MCF 10A (cell line): ENCODE measurements around the gene RBL1. TPM values are rescaled to one million over a fixed set of nuclear protein-coding genes. Genes with fewer than 3 reads are reported as not detected.
"Not testable (repeated sequence)": the region's sequence is repeated elsewhere in the genome, so short reads cannot be mapped to it uniquely, and the experiment has no call there.

Source experiments
- BruUV-seq: library from RNA; stranded (reverse); fragments of 400-500 nt; replicated peaks from 2 replicates; lab custom pipeline; 2021; lab: Mats Ljungman, UMichigan
- CTCF ChIA-PET: fragments of 300-600 bp; sonication (Branson Sonifier 250); formaldehyde crosslinking; extraction: SDS; loops from one replicate; lab custom pipeline; 2021; ENCODE audit warnings: antibody characterized with exemption, inconsistent platforms; lab: Yijun Ruan, JAX
- POLR2A ChIA-PET: fragments of 300-600, 350-650 bp; sonication (Branson Sonifier 250); formaldehyde crosslinking; extraction: SDS; loops from one replicate; lab custom pipeline; 2020; ENCODE audit warnings: antibody characterized with exemption, inconsistent platforms; lab: Yijun Ruan, JAX
- DNase-seq: peaks from one replicate; pipeline ENCODE4 v3.0.0-alpha.2; 2018; ENCODE audit not compliant: unreplicated experiment
- H3K27ac Mint-ChIP-seq: one replicate; pipeline ENCODE4 v1.8.0; 2022; ENCODE audit warnings: mild to moderate bottlenecking, low read depth, mixed read lengths; ENCODE audit not compliant: unreplicated experiment
- H3K27me3 Mint-ChIP-seq: one replicate; pipeline ENCODE4 v1.8.0; 2022; ENCODE audit warnings: mixed read lengths; ENCODE audit not compliant: insufficient read depth, unreplicated experiment
- H3K36me3 Mint-ChIP-seq: one replicate; pipeline ENCODE4 v1.8.0; 2022; ENCODE audit warnings: mild to moderate bottlenecking, moderate library complexity, mixed read lengths; ENCODE audit not compliant: insufficient read depth, unreplicated experiment
- H3K4me1 Mint-ChIP-seq: one replicate; pipeline ENCODE4 v1.8.0; 2022; ENCODE audit warnings: mixed read lengths; ENCODE audit not compliant: insufficient read depth, unreplicated experiment
- H3K4me3 Mint-ChIP-seq: one replicate; pipeline ENCODE4 v1.8.0; 2022; ENCODE audit warnings: mild to moderate bottlenecking, moderate library complexity, mixed read lengths; ENCODE audit not compliant: unreplicated experiment
- H3K9me3 Mint-ChIP-seq: one replicate; pipeline ENCODE4 v1.8.0; 2022; ENCODE audit warnings: mixed read lengths; ENCODE audit not compliant: unreplicated experiment
- CTCF ChIP-seq: fragments of 200-600 bp; IDR thresholded peaks from one replicate; pipeline ENCODE4 v1.8.0; 2022; ENCODE audit warnings: antibody characterized with exemption, mild to moderate bottlenecking; ENCODE audit not compliant: unreplicated experiment
- intact Hi-C: fragments of 100-400 bp; cut with micrococcal nuclease; formaldehyde crosslinking; loops from 2 replicates; pipeline ENCODE4 v1.14.1; 2022
- total RNA-seq: library from RNA; stranded (reverse); gene quantifications from 2 replicates; pipeline ENCODE4 v1.2.3, GENCODE V29; 2022

RBL1 gene
- total RNA-seq, 1 experiment from 2014 or later = 9.2 TPM

GRCh38 chr20:36997121-36997520 lies 98.7 kb downstream of the RBL1 start:
- Mint-ChIP-seq H3K27ac (no peak overlapping the region), H3K4me3 (no peak overlapping the region), H3K27me3 (no peaks in the 10 kb centered on the region), H3K9me3 (peaks cover 8% of the 10 kb centered on the region), H3K4me1 (no peaks in the 10 kb centered on the region), H3K36me3 (peaks cover 22% of the 10 kb centered on the region)
- no peak for DNase-seq
- intact Hi-C loops = no loop called here
- ChIA-PET CTCF (interaction anchor here (0.7 kb wide), 1 partner anchor 1754 kb away, joined by 3 read pairs; no protein-coding TSS in a partner anchor), POLR2A (interaction anchor here (1.0 kb wide), 1 partner anchor 169 kb away, joined by 3 read pairs; no protein-coding TSS in a partner anchor)
- BruUV-seq = no TSS peak
- no peak for TF ChIP-seq CTCF

GRCh38 chr20:36994221-36994620 lies 101.6 kb downstream of the RBL1 start:
- H3K9me3 Mint-ChIP-seq, POLR2A ChIA-PET, intact Hi-C loops, H3K4me3 Mint-ChIP-seq, H3K27me3 Mint-ChIP-seq, DNase-seq, BruUV-seq, H3K4me1 Mint-ChIP-seq, CTCF ChIA-PET, H3K27ac Mint-ChIP-seq: not testable (repeated sequence)
- H3K36me3 Mint-ChIP-seq = peaks cover 22% of the 10 kb centered on the region

GRCh38 chr20:36992802-36993334 lies 102.9 kb downstream of the RBL1 start:
- intact Hi-C loops = no loop called here
- BruUV-seq = no TSS peak
- ChIA-PET CTCF (no interaction called here), POLR2A (interaction anchor here (0.7 to 0.9 kb wide), 2 partner anchors 185 to 297 kb away, joined by 3 read pairs; partner anchors contain the start of gene MANBAL)
- no peak for TF ChIP-seq CTCF
- Mint-ChIP-seq H3K27me3 (no peaks in the 10 kb centered on the region), H3K9me3 (peaks cover 8% of the 10 kb centered on the region), H3K36me3 (peaks cover 22% of the 10 kb centered on the region), H3K27ac (no peak overlapping the region), H3K4me3 (no peak overlapping the region), H3K4me1 (no peaks in the 10 kb centered on the region)
- no peak for DNase-seq

- no peak for DNase-seq
- no TSS peak for BruUV-seq
- Mint-ChIP-seq H3K4me3 (no peak overlapping the region), H3K4me1 (no peaks in the 10 kb centered on the region), H3K27me3 (no peaks in the 10 kb centered on the region), H3K9me3 (peaks cover 8% of the 10 kb centered on the region), H3K27ac (no peak overlapping the region), H3K36me3 (peaks cover 22% of the 10 kb centered on the region)
- ChIA-PET POLR2A (no interaction called here), CTCF (interaction anchor here (0.6 kb wide), 1 partner anchor 12 kb away, joined by 5 read pairs; no protein-coding TSS in a partner anchor)
- no peak for TF ChIP-seq CTCF
- intact Hi-C loops = no loop called here
Measured at GRCh38 chr20:36991703-36992102, 104.1 kb downstream of the RBL1 start.
